Lower leg skin (tissue), 3 donors: Measurements from ENCODE around the gene BHLHE40.

Source experiments
- POLR2A ChIP-seq, 2 donors: fragments of 450-650 bp; IDR thresholded peaks; one replicate each; pipeline ENCODE4 v1.6.1; 2016 to 2017; ENCODE audit warnings: antibody characterized with exemption in 2 of 2, mild to moderate bottlenecking in 1 of 2, moderate library complexity in 1 of 2
- TF ChIP-seq, protein P1 (sequence below), 3 donors: fragments of 450-650 bp; IDR thresholded peaks; one replicate each; pipeline ENCODE4 v1.5.1; 2016; ENCODE audit warnings: antibody characterized with exemption in 3 of 3, mild to moderate bottlenecking in 3 of 3, moderate library complexity in 2 of 3

DNA sequence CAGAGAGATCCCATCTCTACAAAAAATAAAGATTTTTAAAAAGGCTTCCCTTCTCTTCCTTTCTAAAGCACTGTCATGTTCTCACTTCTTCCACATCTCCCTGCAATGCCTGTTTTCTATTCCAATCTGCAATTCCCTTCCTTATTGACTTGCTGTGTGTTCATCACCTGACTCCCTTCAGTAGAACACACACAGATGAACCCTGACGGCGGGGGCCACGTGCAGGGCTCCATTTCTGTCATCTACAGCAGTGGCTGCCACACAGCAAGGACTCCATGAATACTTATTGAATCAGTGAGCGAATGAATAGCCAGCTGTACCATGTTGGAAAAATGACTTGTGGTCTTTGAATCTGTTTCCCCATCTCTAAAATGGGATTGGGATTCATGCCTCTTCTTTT lies 26.1 kb downstream of the BHLHE40 start:
- TF ChIP-seq, protein P1, sequence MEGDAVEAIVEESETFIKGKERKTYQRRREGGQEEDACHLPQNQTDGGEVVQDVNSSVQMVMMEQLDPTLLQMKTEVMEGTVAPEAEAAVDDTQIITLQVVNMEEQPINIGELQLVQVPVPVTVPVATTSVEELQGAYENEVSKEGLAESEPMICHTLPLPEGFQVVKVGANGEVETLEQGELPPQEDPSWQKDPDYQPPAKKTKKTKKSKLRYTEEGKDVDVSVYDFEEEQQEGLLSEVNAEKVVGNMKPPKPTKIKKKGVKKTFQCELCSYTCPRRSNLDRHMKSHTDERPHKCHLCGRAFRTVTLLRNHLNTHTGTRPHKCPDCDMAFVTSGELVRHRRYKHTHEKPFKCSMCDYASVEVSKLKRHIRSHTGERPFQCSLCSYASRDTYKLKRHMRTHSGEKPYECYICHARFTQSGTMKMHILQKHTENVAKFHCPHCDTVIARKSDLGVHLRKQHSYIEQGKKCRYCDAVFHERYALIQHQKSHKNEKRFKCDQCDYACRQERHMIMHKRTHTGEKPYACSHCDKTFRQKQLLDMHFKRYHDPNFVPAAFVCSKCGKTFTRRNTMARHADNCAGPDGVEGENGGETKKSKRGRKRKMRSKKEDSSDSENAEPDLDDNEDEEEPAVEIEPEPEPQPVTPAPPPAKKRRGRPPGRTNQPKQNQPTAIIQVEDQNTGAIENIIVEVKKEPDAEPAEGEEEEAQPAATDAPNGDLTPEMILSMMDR (IDR thresholded peaks at IDR 0.05) = no peak
- no peak for TF ChIP-seq POLR2A (IDR thresholded peaks at IDR 0.05)
